Esophagus squamous epithelium (tissue), 4 donors: ENCODE results near the gene H6PD.

Experiments used
- POLR2A ChIP-seq, 4 donors: fragments of 450-650 bp; IDR thresholded peaks; one replicate each; pipeline ENCODE4 v1.6.1; 2017; ENCODE audit warnings: antibody characterized with exemption in 4 of 4, mild to moderate bottlenecking in 4 of 4, moderate library complexity in 3 of 4
- TF ChIP-seq, protein P1 (sequence below), 6 experiments: fragments of 450-650 bp in 4 of 6; fragments of 200-600 bp in 2 of 6; sonication (generic) in 2 of 6; IDR thresholded peaks; one replicate each; pipeline ENCODE4 v1.5.1; 2016 to 2019; ENCODE audit warnings: antibody characterized with exemption in 6 of 6, mild to moderate bottlenecking in 4 of 6, moderate library complexity in 4 of 6

DNA sequence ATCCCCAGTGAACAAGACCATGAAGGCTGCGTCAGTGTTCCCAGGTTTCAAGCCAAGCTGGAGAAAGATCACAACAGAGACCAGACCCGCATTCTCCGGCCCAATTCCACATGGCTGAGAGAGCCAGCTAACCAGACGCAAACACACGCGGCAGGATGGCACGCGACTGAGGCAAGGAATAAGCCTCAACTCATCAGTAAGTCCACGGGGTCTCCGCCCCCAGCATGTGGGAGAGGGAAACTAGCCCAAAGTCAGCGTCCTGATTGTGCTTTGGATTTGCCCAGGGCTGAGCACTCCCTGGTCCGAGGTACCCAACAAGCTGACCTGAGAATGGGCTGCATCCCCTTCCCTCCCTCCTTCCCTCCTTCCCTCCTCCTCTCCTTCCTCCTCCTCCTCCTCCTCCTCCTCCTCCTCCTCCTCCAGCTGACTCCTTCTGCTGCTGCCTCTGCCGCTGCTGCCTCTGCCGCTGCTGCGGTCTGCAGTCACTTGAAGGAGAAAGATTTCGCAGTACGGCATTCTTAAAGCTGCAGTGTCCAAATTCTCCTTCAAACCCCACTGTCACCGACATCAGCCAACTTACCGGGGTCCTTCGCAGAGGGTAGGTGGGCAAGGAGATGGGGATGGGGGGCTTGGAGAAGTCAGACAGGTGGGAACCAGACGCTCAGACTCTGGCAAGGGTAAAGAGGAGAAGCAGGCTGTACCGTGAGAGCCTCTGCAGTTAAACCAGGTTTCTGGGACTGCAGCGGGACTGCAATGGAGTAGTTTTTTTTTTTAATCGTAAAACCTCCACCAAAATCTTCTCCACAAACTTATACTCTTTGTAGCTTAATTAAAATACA lies 33.0 kb upstream of the H6PD start:
- TF ChIP-seq POLR2A (IDR thresholded peaks at IDR 0.05) = no peak
- TF ChIP-seq, protein P1, sequence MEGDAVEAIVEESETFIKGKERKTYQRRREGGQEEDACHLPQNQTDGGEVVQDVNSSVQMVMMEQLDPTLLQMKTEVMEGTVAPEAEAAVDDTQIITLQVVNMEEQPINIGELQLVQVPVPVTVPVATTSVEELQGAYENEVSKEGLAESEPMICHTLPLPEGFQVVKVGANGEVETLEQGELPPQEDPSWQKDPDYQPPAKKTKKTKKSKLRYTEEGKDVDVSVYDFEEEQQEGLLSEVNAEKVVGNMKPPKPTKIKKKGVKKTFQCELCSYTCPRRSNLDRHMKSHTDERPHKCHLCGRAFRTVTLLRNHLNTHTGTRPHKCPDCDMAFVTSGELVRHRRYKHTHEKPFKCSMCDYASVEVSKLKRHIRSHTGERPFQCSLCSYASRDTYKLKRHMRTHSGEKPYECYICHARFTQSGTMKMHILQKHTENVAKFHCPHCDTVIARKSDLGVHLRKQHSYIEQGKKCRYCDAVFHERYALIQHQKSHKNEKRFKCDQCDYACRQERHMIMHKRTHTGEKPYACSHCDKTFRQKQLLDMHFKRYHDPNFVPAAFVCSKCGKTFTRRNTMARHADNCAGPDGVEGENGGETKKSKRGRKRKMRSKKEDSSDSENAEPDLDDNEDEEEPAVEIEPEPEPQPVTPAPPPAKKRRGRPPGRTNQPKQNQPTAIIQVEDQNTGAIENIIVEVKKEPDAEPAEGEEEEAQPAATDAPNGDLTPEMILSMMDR (IDR thresholded peaks at IDR 0.05) = no peak
